Activated naive CD4-positive, alpha-beta T cell treated with anti-CD3 and anti-CD28 coated beads, Interleukin-2, amount 50 U/mL, for 24 hours (primary cell): ENCODE measurements around the gene ZNF521.

Experiments used
- H3K27ac Mint-ChIP-seq: one replicate; pipeline ENCODE4 v1.8.0; 2021; ENCODE audit warnings: mild to moderate bottlenecking, mixed read lengths
- H3K27me3 Mint-ChIP-seq: one replicate; pipeline ENCODE4 v1.8.0; 2021; ENCODE audit warnings: mixed read lengths
- H3K36me3 Mint-ChIP-seq: one replicate; pipeline ENCODE4 v1.8.0; 2021; ENCODE audit warnings: mixed read lengths
- H3K4me1 Mint-ChIP-seq: one replicate; pipeline ENCODE4 v1.8.0; 2021; ENCODE audit warnings: mixed read lengths
- H3K4me3 Mint-ChIP-seq: one replicate; pipeline ENCODE4 v1.8.0; 2021; ENCODE audit warnings: mild to moderate bottlenecking, mixed read lengths
- H3K9me3 Mint-ChIP-seq: one replicate; pipeline ENCODE4 v1.8.0; 2021; ENCODE audit warnings: mixed read lengths

ZNF521 gene

GRCh38 chr18:25253779-25254178, 98.2 kb downstream of the ZNF521 start:
- Mint-ChIP-seq H3K27ac (no peak overlapping the region), H3K27me3 (peaks cover 2% of the 10 kb centered on the region), H3K4me1 (no peaks in the 10 kb centered on the region), H3K36me3 (no peaks in the 10 kb centered on the region), H3K4me3 (no peak overlapping the region), H3K9me3 (peaks cover 5% of the 10 kb centered on the region)

DNA sequence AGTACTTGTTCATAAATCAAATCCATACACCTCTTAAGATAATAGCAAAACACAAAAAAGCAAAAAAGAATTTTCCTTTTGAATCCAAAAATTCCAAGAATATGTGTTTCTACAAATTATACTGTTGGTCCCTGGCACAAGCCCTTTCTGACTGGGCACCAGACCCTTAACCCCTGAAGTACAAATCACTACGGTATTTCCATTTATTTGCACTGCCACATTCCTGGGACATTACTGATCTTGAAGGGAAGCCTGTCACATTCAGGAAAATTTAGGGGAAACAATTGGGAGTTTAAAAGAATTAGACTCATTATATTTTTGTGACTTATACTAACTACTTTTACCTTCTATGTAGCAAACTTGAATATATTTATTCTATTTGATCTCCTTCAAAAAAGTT, 98.8 kb downstream of the ZNF521 start:
- Mint-ChIP-seq H3K27me3 (peaks cover 2% of the 10 kb centered on the region), H3K27ac (no peak overlapping the region), H3K9me3 (peaks cover 5% of the 10 kb centered on the region), H3K4me1 (no peaks in the 10 kb centered on the region), H3K4me3 (no peak overlapping the region), H3K36me3 (no peaks in the 10 kb centered on the region)

GRCh38 chr18:25251068-25251467, 100.9 kb downstream of the ZNF521 start:
- H3K4me3 Mint-ChIP-seq = no peak overlapping the region

GRCh38 chr18:25250474-25250851, 101.5 kb downstream of the ZNF521 start:
- Mint-ChIP-seq H3K27me3 (no peaks in the 10 kb centered on the region), H3K9me3 (no peaks in the 10 kb centered on the region), H3K4me3 (no peak overlapping the region), H3K36me3 (no peaks in the 10 kb centered on the region), H3K27ac (no peak overlapping the region), H3K4me1 (no peaks in the 10 kb centered on the region)

More at GRCh38 chr18:25251068-25251467, 100.9 kb downstream of the ZNF521 start:
- Mint-ChIP-seq H3K4me1 (no peaks in the 10 kb centered on the region), H3K27me3 (peaks cover 2% of the 10 kb centered on the region), H3K36me3 (no peaks in the 10 kb centered on the region), H3K9me3 (peaks cover 3% of the 10 kb centered on the region), H3K27ac (no peak overlapping the region)

GRCh38 chr18:25248755-25249154, 103.2 kb downstream of the ZNF521 start:
- H3K4me3 Mint-ChIP-seq = no peak overlapping the region
- H3K27me3 Mint-ChIP-seq = no peaks in the 10 kb centered on the region
- no peaks in the 10 kb centered on the region for H3K9me3 Mint-ChIP-seq
- no peaks in the 10 kb centered on the region for H3K36me3 Mint-ChIP-seq
- no peaks in the 10 kb centered on the region for H3K4me1 Mint-ChIP-seq
- no peak overlapping the region for H3K27ac Mint-ChIP-seq

GRCh38 chr18:25247725-25248124, 104.2 kb downstream of the ZNF521 start:
- H3K36me3 Mint-ChIP-seq = no peaks in the 10 kb centered on the region
- H3K4me3 Mint-ChIP-seq = no peak overlapping the region
- no peaks in the 10 kb centered on the region for H3K9me3 Mint-ChIP-seq
- no peak overlapping the region for H3K27ac Mint-ChIP-seq
- H3K27me3 Mint-ChIP-seq = peaks cover 1% of the 10 kb centered on the region
- no peaks in the 10 kb centered on the region for H3K4me1 Mint-ChIP-seq

GRCh38 chr18:25244924-25245698, 106.9 kb downstream of the ZNF521 start:
- H3K27ac Mint-ChIP-seq = no peak overlapping the region
- H3K4me1 Mint-ChIP-seq = no peaks in the 10 kb centered on the region
- peaks cover 1% of the 10 kb centered on the region for H3K27me3 Mint-ChIP-seq
- H3K36me3 Mint-ChIP-seq = no peaks in the 10 kb centered on the region
- no peak overlapping the region for H3K4me3 Mint-ChIP-seq
- H3K9me3 Mint-ChIP-seq = no peaks in the 10 kb centered on the region

- Mint-ChIP-seq H3K27me3 (peaks cover 1% of the 10 kb centered on the region), H3K4me3 (no peak overlapping the region), H3K27ac (no peak overlapping the region), H3K9me3 (no peaks in the 10 kb centered on the region), H3K36me3 (no peaks in the 10 kb centered on the region), H3K4me1 (no peaks in the 10 kb centered on the region)
These were observed 107.8 kb downstream of the ZNF521 start for GRCh38 chr18:25244170-25244569.

GRCh38 chr18:25243754-25244153, 108.2 kb downstream of the ZNF521 start:
- Mint-ChIP-seq H3K4me1 (no peaks in the 10 kb centered on the region), H3K4me3 (no peak overlapping the region), H3K27ac (no peak overlapping the region), H3K9me3 (no peaks in the 10 kb centered on the region), H3K36me3 (no peaks in the 10 kb centered on the region), H3K27me3 (peaks cover 1% of the 10 kb centered on the region)

DNA sequence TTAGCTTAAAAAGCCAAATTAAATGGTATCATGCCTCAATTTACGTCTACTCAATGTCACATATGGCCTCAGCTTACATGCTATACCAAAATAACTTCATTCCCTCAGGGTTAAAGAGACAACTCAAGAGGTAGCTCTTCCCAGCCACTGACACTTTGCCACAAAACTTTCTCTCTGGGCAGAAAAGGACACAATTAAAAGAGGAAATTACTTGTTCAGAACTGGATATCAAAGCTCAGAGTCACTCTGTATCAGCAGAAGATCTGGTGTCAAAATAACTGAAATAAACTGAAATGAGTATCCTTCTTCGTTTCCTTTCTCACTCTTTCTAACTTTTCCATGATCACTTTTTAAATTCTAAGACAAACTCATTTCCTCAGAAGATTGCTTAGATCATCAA, 108.7 kb downstream of the ZNF521 start:
- no peaks in the 10 kb centered on the region for H3K9me3 Mint-ChIP-seq
- no peak overlapping the region for H3K4me3 Mint-ChIP-seq
- no peak overlapping the region for H3K27ac Mint-ChIP-seq
- no peaks in the 10 kb centered on the region for H3K4me1 Mint-ChIP-seq
- H3K27me3 Mint-ChIP-seq = peaks cover 1% of the 10 kb centered on the region
- H3K36me3 Mint-ChIP-seq = no peaks in the 10 kb centered on the region

- Mint-ChIP-seq H3K27ac (no peak overlapping the region), H3K9me3 (peaks cover 4% of the 10 kb centered on the region), H3K4me3 (no peak overlapping the region), H3K27me3 (peaks cover 1% of the 10 kb centered on the region), H3K36me3 (no peaks in the 10 kb centered on the region), H3K4me1 (no peaks in the 10 kb centered on the region)
These were observed 111.6 kb downstream of the ZNF521 start for GRCh38 chr18:25240420-25240770.

DNA sequence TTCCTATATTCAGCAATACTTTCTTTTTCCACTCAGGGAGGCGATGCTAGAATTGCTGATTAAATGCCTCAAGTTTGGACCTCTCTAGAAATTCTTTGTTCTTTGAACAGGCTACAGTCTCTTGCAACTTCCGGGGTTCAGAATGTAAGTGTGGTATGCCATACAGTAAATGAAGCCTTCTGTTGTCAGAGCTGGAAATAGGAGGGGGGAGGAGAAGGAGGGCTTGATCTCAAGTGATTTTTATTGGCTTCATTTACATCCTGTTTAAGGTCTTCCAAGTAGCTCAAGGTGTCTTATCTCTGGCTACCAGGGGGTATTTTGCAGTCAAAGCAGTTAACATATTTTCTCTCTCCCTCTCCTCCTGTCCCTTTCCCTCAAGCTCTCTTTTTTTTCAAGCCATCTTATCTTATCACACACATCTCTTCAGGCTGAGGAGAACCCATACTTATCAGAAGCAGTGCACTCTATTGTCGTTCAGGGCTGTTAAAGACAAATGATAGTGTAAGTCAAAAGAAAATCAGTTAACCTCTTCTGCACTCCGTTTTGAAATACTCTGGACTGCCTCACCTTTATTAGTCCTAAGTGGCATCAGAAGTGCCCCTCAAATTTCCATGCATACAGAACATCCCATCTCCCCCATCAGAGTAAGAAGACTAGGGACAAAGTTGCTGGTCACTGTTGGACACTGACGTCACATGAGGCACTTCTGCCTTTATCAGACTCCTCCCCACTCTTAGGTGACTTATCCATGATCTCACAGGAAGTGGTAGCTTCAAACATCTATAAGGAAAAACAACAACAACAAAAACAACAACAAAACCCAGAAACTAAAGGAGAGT, 112.2 kb downstream of the ZNF521 start:
- no peaks in the 10 kb centered on the region for H3K36me3 Mint-ChIP-seq
- peaks cover 1% of the 10 kb centered on the region for H3K27me3 Mint-ChIP-seq
- no peaks in the 10 kb centered on the region for H3K4me1 Mint-ChIP-seq
- peaks cover 4% of the 10 kb centered on the region for H3K9me3 Mint-ChIP-seq
- H3K4me3 Mint-ChIP-seq = no peak overlapping the region
- no peak overlapping the region for H3K27ac Mint-ChIP-seq

DNA sequence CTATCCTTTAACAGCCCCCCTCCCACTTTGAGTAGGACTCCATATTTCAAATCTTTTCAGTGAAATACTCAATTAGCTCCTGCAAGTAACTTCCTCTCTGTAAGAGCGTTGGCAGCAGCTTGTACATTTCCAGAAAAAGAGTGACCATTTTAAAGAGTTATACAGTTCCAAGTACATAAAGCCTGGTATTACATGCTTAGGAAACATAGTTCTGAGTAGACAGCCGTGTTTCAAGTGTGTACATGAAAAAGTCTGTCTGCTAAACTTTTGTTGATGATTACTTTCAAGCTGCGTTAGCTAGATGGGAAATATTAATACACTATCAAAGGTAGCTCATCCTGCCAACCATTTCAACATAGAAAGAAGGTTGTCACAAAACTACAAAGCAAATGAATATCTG, 112.8 kb downstream of the ZNF521 start:
- peaks cover 4% of the 10 kb centered on the region for H3K9me3 Mint-ChIP-seq
- peaks cover 1% of the 10 kb centered on the region for H3K27me3 Mint-ChIP-seq
- H3K27ac Mint-ChIP-seq = no peak overlapping the region
- no peaks in the 10 kb centered on the region for H3K4me1 Mint-ChIP-seq
- H3K4me3 Mint-ChIP-seq = no peak overlapping the region
- no peaks in the 10 kb centered on the region for H3K36me3 Mint-ChIP-seq

DNA sequence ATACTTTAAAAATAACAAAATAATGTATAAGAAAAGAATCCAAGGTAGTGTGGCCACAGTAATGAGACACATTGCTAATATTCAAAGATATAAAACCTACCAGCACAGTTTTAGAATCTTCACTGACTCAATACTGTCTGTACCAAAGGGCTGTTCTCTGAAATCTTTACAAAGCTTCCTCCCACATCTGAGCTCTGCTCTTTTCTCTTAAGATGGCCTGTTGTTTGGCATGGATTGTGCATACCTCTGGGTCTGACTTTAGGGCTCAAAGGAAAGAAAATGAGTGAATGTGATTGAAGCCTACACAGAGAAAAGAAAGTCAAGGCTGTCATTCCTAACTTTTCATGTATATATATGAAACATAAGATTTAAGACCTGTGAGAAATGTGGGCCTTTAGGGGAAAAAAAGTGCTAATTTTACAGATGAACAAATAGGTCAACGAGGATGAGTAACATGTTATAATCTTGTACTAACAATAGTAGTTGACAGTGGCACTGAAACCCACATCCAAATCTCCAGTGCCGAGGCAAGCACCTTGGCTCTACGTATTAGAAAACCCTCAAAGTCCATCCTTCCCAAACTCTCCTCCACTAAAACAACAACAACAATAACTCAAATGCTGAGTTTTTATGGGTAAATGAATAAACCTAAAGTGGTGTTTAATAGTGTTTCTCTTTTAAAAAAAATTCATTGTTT, 114.2 kb downstream of the ZNF521 start:
- Mint-ChIP-seq H3K4me3 (no peak overlapping the region), H3K27ac (no peak overlapping the region), H3K36me3 (no peaks in the 10 kb centered on the region), H3K27me3 (no peaks in the 10 kb centered on the region), H3K4me1 (no peaks in the 10 kb centered on the region), H3K9me3 (peaks cover 4% of the 10 kb centered on the region)

- peaks cover 4% of the 10 kb centered on the region for H3K9me3 Mint-ChIP-seq
- no peak overlapping the region for H3K27ac Mint-ChIP-seq
- no peaks in the 10 kb centered on the region for H3K36me3 Mint-ChIP-seq
- no peaks in the 10 kb centered on the region for H3K4me1 Mint-ChIP-seq
- no peaks in the 10 kb centered on the region for H3K27me3 Mint-ChIP-seq
- H3K4me3 Mint-ChIP-seq = no peak overlapping the region
These were observed 115.2 kb downstream of the ZNF521 start for GRCh38 chr18:25236736-25237135.
